DOHH2 (cell line): ENCODE measurements around the gene FTO.

Experiments used
- EZH2phosphoT487 ChIP-seq: fragments of 200-600 bp; sonication (generic); IDR thresholded peaks from 2 replicates; pipeline ENCODE4 v1.6.1; 2017; ENCODE audit warnings: borderline replicate concordance, mild to moderate bottlenecking, antibody characterized with exemption, low read length, moderate library complexity, mixed read lengths
- TF ChIP-seq, protein P1 (sequence below): fragments of 200-600 bp; sonication (generic); IDR thresholded peaks from one replicate; pipeline ENCODE4 v1.5.1; 2014; ENCODE audit warnings: antibody characterized with exemption, mild to moderate bottlenecking, low read depth, low read length; ENCODE audit not compliant: poor library complexity, severe bottlenecking

DNA sequence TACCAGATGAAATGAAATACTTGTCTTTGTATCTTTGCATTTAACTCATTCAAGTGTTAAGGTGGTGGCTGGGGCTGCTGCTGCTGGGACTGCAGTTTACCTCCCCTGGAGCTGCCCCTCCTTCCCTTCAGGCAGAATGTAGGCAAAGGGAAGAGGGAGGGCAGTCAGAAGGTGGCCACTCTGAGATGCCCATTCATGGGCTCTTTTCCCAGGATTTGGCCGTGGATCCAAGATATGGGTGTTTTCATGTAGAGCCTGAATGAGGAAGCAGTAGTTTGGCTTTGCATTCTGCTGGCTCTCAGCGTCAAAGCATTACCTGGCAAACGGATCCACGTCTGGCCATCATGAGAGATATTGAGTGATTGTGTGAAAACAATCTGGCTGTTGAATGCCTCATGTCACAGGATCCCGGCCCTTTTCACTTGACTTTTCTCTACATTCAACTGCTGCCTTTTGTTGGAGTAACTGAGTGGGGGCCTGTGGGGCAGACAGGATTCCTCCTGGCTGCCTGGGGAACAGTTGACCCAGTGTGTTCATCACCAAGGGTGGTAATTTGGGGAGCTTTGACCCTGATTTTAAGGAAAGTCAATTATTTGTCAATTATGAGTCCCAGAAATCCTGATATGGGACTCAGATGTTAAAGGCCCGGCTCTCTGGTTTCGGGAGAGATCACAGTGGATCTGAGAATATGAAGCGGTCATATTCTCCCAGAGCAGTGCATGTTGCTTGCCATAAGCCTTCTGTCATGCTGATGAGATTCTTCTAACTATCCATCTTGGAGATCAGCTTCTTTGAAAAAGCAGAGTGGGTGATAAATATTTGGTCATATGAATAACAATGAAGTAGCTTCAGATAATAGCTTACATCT, 345.9 kb downstream of the FTO start:
- TF ChIP-seq, protein P1, sequence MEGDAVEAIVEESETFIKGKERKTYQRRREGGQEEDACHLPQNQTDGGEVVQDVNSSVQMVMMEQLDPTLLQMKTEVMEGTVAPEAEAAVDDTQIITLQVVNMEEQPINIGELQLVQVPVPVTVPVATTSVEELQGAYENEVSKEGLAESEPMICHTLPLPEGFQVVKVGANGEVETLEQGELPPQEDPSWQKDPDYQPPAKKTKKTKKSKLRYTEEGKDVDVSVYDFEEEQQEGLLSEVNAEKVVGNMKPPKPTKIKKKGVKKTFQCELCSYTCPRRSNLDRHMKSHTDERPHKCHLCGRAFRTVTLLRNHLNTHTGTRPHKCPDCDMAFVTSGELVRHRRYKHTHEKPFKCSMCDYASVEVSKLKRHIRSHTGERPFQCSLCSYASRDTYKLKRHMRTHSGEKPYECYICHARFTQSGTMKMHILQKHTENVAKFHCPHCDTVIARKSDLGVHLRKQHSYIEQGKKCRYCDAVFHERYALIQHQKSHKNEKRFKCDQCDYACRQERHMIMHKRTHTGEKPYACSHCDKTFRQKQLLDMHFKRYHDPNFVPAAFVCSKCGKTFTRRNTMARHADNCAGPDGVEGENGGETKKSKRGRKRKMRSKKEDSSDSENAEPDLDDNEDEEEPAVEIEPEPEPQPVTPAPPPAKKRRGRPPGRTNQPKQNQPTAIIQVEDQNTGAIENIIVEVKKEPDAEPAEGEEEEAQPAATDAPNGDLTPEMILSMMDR = no peak
- no peak for TF ChIP-seq EZH2phosphoT487
